ENCODE measurements around the gene LCMT1. TPM values are rescaled to one million over a fixed set of nuclear protein-coding genes. Genes with fewer than 3 reads are reported as not detected.
"Not testable (repeated sequence)": the region's sequence is repeated elsewhere in the genome, so short reads cannot be mapped to it uniquely, and the experiment has no call there.

The LCMT1 gene
- total RNA-seq: 10 to 100 TPM; 33.9 to 43.0 TPM

- H3K27ac Mint-ChIP-seq: peak within 1 kb of the TSS; percentile 91
- ATAC-seq (replicated peaks): peak; percentile 92
- H3K9me3 Mint-ChIP-seq: no peaks in the 10 kb centered on the region
- H3K36me3 Mint-ChIP-seq (ENCODE audit: low read depth): peaks cover 30% of the 10 kb centered on the region
- H3K4me3 Mint-ChIP-seq: peak within 1 kb of the TSS; percentile 91
- H3K4me1 Mint-ChIP-seq: peaks cover 33% of the 10 kb centered on the region
- no peaks in the 10 kb centered on the region for H3K27me3 Mint-ChIP-seq
Observed at GRCh38 chr16:25111403-25112166, at the start of gene LCMT1. TSS of gene LCMT1 (plus strand) at chr16:25111742. CDS start at chr16:25111884, 142 bp downstream.

- ATAC-seq (replicated peaks): no peak
- H3K27me3 Mint-ChIP-seq: no peaks in the 10 kb centered on the region
- no peaks in the 10 kb centered on the region for H3K9me3 Mint-ChIP-seq
- H3K4me3 Mint-ChIP-seq: no peak overlapping the region
- peak overlapping the region; percentile 8 for H3K27ac Mint-ChIP-seq
- no peaks in the 10 kb centered on the region for H3K36me3 Mint-ChIP-seq (ENCODE audit: low read depth)
- H3K4me1 Mint-ChIP-seq: peaks cover 38% of the 10 kb centered on the region
Observed at GRCh38 chr16:25063102-25063501, 48.4 kb upstream of the LCMT1 start.

GRCh38 chr16:25063865-25064264 lies 47.7 kb upstream of the LCMT1 start:
- Mint-ChIP-seq H3K27ac (peak overlapping the region; percentile 8), H3K4me3 (no peak overlapping the region), H3K36me3 (ENCODE audit: low read depth) (no peaks in the 10 kb centered on the region), H3K27me3 (no peaks in the 10 kb centered on the region), H3K4me1 (peaks cover 38% of the 10 kb centered on the region), H3K9me3 (no peaks in the 10 kb centered on the region)
- no peak for ATAC-seq (replicated peaks)

- ATAC-seq (replicated peaks); H3K27me3 Mint-ChIP-seq; H3K4me3 Mint-ChIP-seq; H3K9me3 Mint-ChIP-seq; H3K36me3 Mint-ChIP-seq (ENCODE audit: low read depth): not testable (repeated sequence)
- peaks cover 38% of the 10 kb centered on the region for H3K4me1 Mint-ChIP-seq
- H3K27ac Mint-ChIP-seq: peak overlapping the region; percentile 8
Observed at GRCh38 chr16:25064281-25064680, 47.3 kb upstream of the LCMT1 start.

- no peak for ATAC-seq (replicated peaks)
- no peak overlapping the region for H3K27ac Mint-ChIP-seq
- no peak overlapping the region for H3K4me3 Mint-ChIP-seq
- no peaks in the 10 kb centered on the region for H3K9me3 Mint-ChIP-seq
- H3K36me3 Mint-ChIP-seq (ENCODE audit: low read depth): no peaks in the 10 kb centered on the region
- H3K27me3 Mint-ChIP-seq: no peaks in the 10 kb centered on the region
- peaks cover 38% of the 10 kb centered on the region for H3K4me1 Mint-ChIP-seq
Observed at GRCh38 chr16:25064937-25065336, 46.6 kb upstream of the LCMT1 start.

- ATAC-seq (replicated peaks): no peak
- Mint-ChIP-seq H3K27me3 (no peaks in the 10 kb centered on the region), H3K4me1 (peaks cover 31% of the 10 kb centered on the region), H3K9me3 (no peaks in the 10 kb centered on the region), H3K27ac (peak overlapping the region; percentile 79), H3K36me3 (ENCODE audit: low read depth) (no peaks in the 10 kb centered on the region), H3K4me3 (peak overlapping the region; percentile 87)
Observed at GRCh38 chr16:25065899-25066298, 45.6 kb upstream of the LCMT1 start.

- ATAC-seq (replicated peaks): no peak
- Mint-ChIP-seq H3K4me1 (peaks cover 26% of the 10 kb centered on the region), H3K9me3 (no peaks in the 10 kb centered on the region), H3K36me3 (ENCODE audit: low read depth) (no peaks in the 10 kb centered on the region), H3K27ac (peak overlapping the region; percentile 79), H3K27me3 (no peaks in the 10 kb centered on the region), H3K4me3 (peak overlapping the region; percentile 87)
Observed at GRCh38 chr16:25066426-25066746, 45.2 kb upstream of the LCMT1 start.

GRCh38 chr16:25066747-25067631 lies 44.6 kb upstream of the LCMT1 start:
- peaks cover 22% of the 10 kb centered on the region for H3K4me1 Mint-ChIP-seq
- no peaks in the 10 kb centered on the region for H3K36me3 Mint-ChIP-seq (ENCODE audit: low read depth)
- no peaks in the 10 kb centered on the region for H3K9me3 Mint-ChIP-seq
- peak overlapping the region; percentile 79 for H3K27ac Mint-ChIP-seq
- no peaks in the 10 kb centered on the region for H3K27me3 Mint-ChIP-seq
- peak overlapping the region; percentile 87 for H3K4me3 Mint-ChIP-seq
- peak; percentile 94 for ATAC-seq (replicated peaks)

- ATAC-seq (replicated peaks): no peak
- Mint-ChIP-seq H3K27me3 (no peaks in the 10 kb centered on the region), H3K36me3 (ENCODE audit: low read depth) (no peaks in the 10 kb centered on the region), H3K27ac (no peak overlapping the region), H3K4me3 (no peak overlapping the region), H3K4me1 (no peaks in the 10 kb centered on the region), H3K9me3 (no peaks in the 10 kb centered on the region)
Observed at GRCh38 chr16:25073854-25074253, 37.7 kb upstream of the LCMT1 start.

- no peak overlapping the region for H3K27ac Mint-ChIP-seq
- H3K4me1 Mint-ChIP-seq: no peaks in the 10 kb centered on the region
- no peak for ATAC-seq (replicated peaks)
- no peaks in the 10 kb centered on the region for H3K9me3 Mint-ChIP-seq
- H3K36me3 Mint-ChIP-seq (ENCODE audit: low read depth): no peaks in the 10 kb centered on the region
- H3K4me3 Mint-ChIP-seq: no peak overlapping the region
- no peaks in the 10 kb centered on the region for H3K27me3 Mint-ChIP-seq
Observed at GRCh38 chr16:25078386-25078978, 33.1 kb upstream of the LCMT1 start.

- Mint-ChIP-seq H3K9me3 (no peaks in the 10 kb centered on the region), H3K27ac (no peak overlapping the region), H3K36me3 (ENCODE audit: low read depth) (no peaks in the 10 kb centered on the region), H3K4me3 (no peak overlapping the region), H3K4me1 (no peaks in the 10 kb centered on the region), H3K27me3 (no peaks in the 10 kb centered on the region)
- no peak for ATAC-seq (replicated peaks)
Observed at GRCh38 chr16:25079637-25080378, 31.7 kb upstream of the LCMT1 start.

- H3K27me3 Mint-ChIP-seq: no peaks in the 10 kb centered on the region
Observed at GRCh38 chr16:25080420-25081131, 31.0 kb upstream of the LCMT1 start.

GRCh38 chr16:25081702-25082101 lies 29.8 kb upstream of the LCMT1 start:
- Mint-ChIP-seq H3K9me3 (no peaks in the 10 kb centered on the region), H3K36me3 (ENCODE audit: low read depth) (no peaks in the 10 kb centered on the region), H3K27ac (no peak overlapping the region), H3K4me1 (no peaks in the 10 kb centered on the region), H3K4me3 (no peak overlapping the region), H3K27me3 (no peaks in the 10 kb centered on the region)
- ATAC-seq (replicated peaks): no peak

More at GRCh38 chr16:25080420-25081131, 31.0 kb upstream of the LCMT1 start:
- H3K4me3 Mint-ChIP-seq: no peak overlapping the region
- H3K4me1 Mint-ChIP-seq: no peaks in the 10 kb centered on the region
- no peak overlapping the region for H3K27ac Mint-ChIP-seq
- no peaks in the 10 kb centered on the region for H3K36me3 Mint-ChIP-seq (ENCODE audit: low read depth)
- no peak for ATAC-seq (replicated peaks)
- no peaks in the 10 kb centered on the region for H3K9me3 Mint-ChIP-seq

GRCh38 chr16:25083065-25083464 lies 28.5 kb upstream of the LCMT1 start:
- H3K27ac Mint-ChIP-seq: no peak overlapping the region
- no peak for ATAC-seq (replicated peaks)
- no peaks in the 10 kb centered on the region for H3K27me3 Mint-ChIP-seq
- H3K36me3 Mint-ChIP-seq (ENCODE audit: low read depth): no peaks in the 10 kb centered on the region
- H3K4me1 Mint-ChIP-seq: peaks cover 5% of the 10 kb centered on the region
- no peak overlapping the region for H3K4me3 Mint-ChIP-seq
- no peaks in the 10 kb centered on the region for H3K9me3 Mint-ChIP-seq

All from activated T-helper 17 cell treated with anti-CD3 and anti-CD28 coated beads, Interleukin-2, amount 50 U/mL, for 72 hours (primary cell).